Brain microvascular endothelial cell (primary cell): ENCODE results near the gene DPH3.

ENCODE experiments used
- DNase-seq: peaks from one replicate; pipeline ENCODE4 v3.0.0-alpha.2; 2020
- H3K27ac ChIP-seq: fragments of 250-450 bp; sonication (Bioruptor Pico); 2 replicates; pipeline ENCODE4 v1.5.1; 2020; ENCODE audit warnings: mild to moderate bottlenecking, moderate library complexity
- H3K27me3 ChIP-seq: fragments of 250-450 bp; sonication (Bioruptor Pico); replicated peaks from 2 replicates; pipeline ENCODE4 v1.5.1; 2020; ENCODE audit warnings: mild to moderate bottlenecking
- H3K36me3 ChIP-seq: fragments of 250-450 bp; sonication (Bioruptor Pico); replicated peaks from 2 replicates; pipeline ENCODE4 v1.5.1; 2020; ENCODE audit warnings: mild to moderate bottlenecking
- H3K4me3 ChIP-seq: 2 replicates; pipeline ENCODE4 v1.5.1; 2011; ENCODE audit warnings: low read depth, mild to moderate bottlenecking, control low read depth, low read length, moderate library complexity
- CTCF ChIP-seq: IDR thresholded peaks from 2 replicates; pipeline ENCODE4 v1.5.1; 2011; ENCODE audit warnings: low read depth, mild to moderate bottlenecking, moderate library complexity, low read length, control low read depth, inconsistent platforms; ENCODE audit errors: missing control alignments
- in situ Hi-C: cut with HindIII; loops from 2 replicates; pipeline ENCODE4 v1.10.0; 2017; ENCODE audit warnings: low sequenced_read_pairs, low pct_ligation_motif_present

Gene DPH3

GRCh38 chr3:16252988-16253387 lies 11.8 kb downstream of the DPH3 start:
- DNase-seq, result no peak
- H3K4me3 ChIP-seq, result no peak overlapping the region
- no peak for TF ChIP-seq CTCF
- H3K27me3 ChIP-seq, result no peaks in the 10 kb centered on the region
- no peak overlapping the region for H3K27ac ChIP-seq
- in situ Hi-C loops, result no loop called here
- H3K36me3 ChIP-seq, result no peaks in the 10 kb centered on the region

GRCh38 chr3:16252243-16252978 lies 12.3 kb downstream of the DPH3 start:
- no peaks in the 10 kb centered on the region for H3K36me3 ChIP-seq
- in situ Hi-C loops, result no loop called here
- no peak for DNase-seq
- no peak for TF ChIP-seq CTCF
- H3K27ac ChIP-seq, result no peak overlapping the region
- no peaks in the 10 kb centered on the region for H3K27me3 ChIP-seq
- H3K4me3 ChIP-seq, result no peak overlapping the region

GRCh38 chr3:16251316-16252085 lies 13.2 kb downstream of the DPH3 start:
- TF ChIP-seq CTCF, result no peak
- Histone ChIP-seq H3K36me3 (no peaks in the 10 kb centered on the region), H3K27ac (no peak overlapping the region), H3K27me3 (no peaks in the 10 kb centered on the region), H3K4me3 (no peak overlapping the region)
- in situ Hi-C loops, result no loop called here
- DNase-seq, result no peak

GRCh38 chr3:16249886-16250285 lies 14.9 kb downstream of the DPH3 start:
- H3K4me3 ChIP-seq, result no peak overlapping the region
- no peak for TF ChIP-seq CTCF
- H3K36me3 ChIP-seq, result no peaks in the 10 kb centered on the region
- H3K27me3 ChIP-seq, result no peaks in the 10 kb centered on the region
- no peak for DNase-seq
- in situ Hi-C loops, result no loop called here
- H3K27ac ChIP-seq, result no peak overlapping the region

GRCh38 chr3:16249336-16249735 lies 15.4 kb downstream of the DPH3 start:
- Histone ChIP-seq H3K27ac (no peak overlapping the region), H3K4me3 (no peak overlapping the region), H3K36me3 (no peaks in the 10 kb centered on the region), H3K27me3 (no peaks in the 10 kb centered on the region)
- TF ChIP-seq CTCF, result peak; percentile 75
- in situ Hi-C loops, result no loop called here
- DNase-seq, result peak; percentile 36
